ENCODE measurements around the gene LRRC41. TPM values are rescaled to one million over a fixed set of nuclear protein-coding genes. Genes with fewer than 3 reads are reported as not detected.

Gene LRRC41
- total RNA-seq, 1 experiment from 2014 or later, result 133 TPM

- Histone ChIP-seq H3K4me3 (ENCODE audit: insufficient read depth, low read depth, low read length) (no peak overlapping the region), H3K27me3 (ENCODE audit: control insufficient read depth, insufficient read depth, low read length) (no peaks in the 10 kb centered on the region), H3K36me3 (replicated peaks; ENCODE audit: control insufficient read depth, insufficient read depth, low read length) (peaks cover 26% of the 10 kb centered on the region)
- no peak for DNase-seq
These were observed 6.2 kb upstream of the LRRC41 start for GRCh38 chr1:46309401-46310159.

- Histone ChIP-seq H3K27me3 (ENCODE audit: control insufficient read depth, insufficient read depth, low read length) (no peaks in the 10 kb centered on the region), H3K4me3 (ENCODE audit: insufficient read depth, low read depth, low read length) (no peak overlapping the region), H3K36me3 (replicated peaks; ENCODE audit: control insufficient read depth, insufficient read depth, low read length) (peaks cover 14% of the 10 kb centered on the region)
- no peak for DNase-seq
These were observed 2.7 kb upstream of the LRRC41 start for GRCh38 chr1:46306159-46306530.

- Histone ChIP-seq H3K36me3 (replicated peaks; ENCODE audit: control insufficient read depth, insufficient read depth, low read length) (no peaks in the 10 kb centered on the region; the same call in 1 of the 2 replicates), H3K27me3 (ENCODE audit: control insufficient read depth, insufficient read depth, low read length) (no peaks in the 10 kb centered on the region), H3K4me3 (ENCODE audit: insufficient read depth, low read depth, low read length) (peak overlapping the region; percentile 98)
- no peak for DNase-seq
These were observed 483 bp upstream of the LRRC41 start for GRCh38 chr1:46303872-46304326.

GRCh38 chr1:46302641-46303037 lies 777 bp downstream of the LRRC41 start:
- Histone ChIP-seq H3K27me3 (ENCODE audit: control insufficient read depth, insufficient read depth, low read length) (no peaks in the 10 kb centered on the region), H3K36me3 (replicated peaks; ENCODE audit: control insufficient read depth, insufficient read depth, low read length) (peaks cover 1% of the 10 kb centered on the region), H3K4me3 (ENCODE audit: insufficient read depth, low read depth, low read length) (peak overlapping the region; percentile 98)
- no peak for DNase-seq

- peak; percentile 88 for DNase-seq
- peak overlapping the region; percentile 98 for H3K4me3 ChIP-seq (ENCODE audit: insufficient read depth, low read depth, low read length)
- H3K27me3 ChIP-seq (ENCODE audit: control insufficient read depth, insufficient read depth, low read length), result no peaks in the 10 kb centered on the region
- peaks cover 6% of the 10 kb centered on the region for H3K36me3 ChIP-seq (replicated peaks; ENCODE audit: control insufficient read depth, insufficient read depth, low read length)
These were observed 1.4 kb downstream of the LRRC41 start for GRCh38 chr1:46301808-46302640.

GRCh38 chr1:46301406-46301807 lies 2.0 kb downstream of the LRRC41 start:
- peak; percentile 77 for DNase-seq
- Histone ChIP-seq H3K4me3 (ENCODE audit: insufficient read depth, low read depth, low read length) (peak overlapping the region; percentile 98), H3K36me3 (replicated peaks; ENCODE audit: control insufficient read depth, insufficient read depth, low read length) (peaks cover 11% of the 10 kb centered on the region), H3K27me3 (ENCODE audit: control insufficient read depth, insufficient read depth, low read length) (no peaks in the 10 kb centered on the region)

- DNase-seq, result no peak
- H3K27me3 ChIP-seq (ENCODE audit: control insufficient read depth, insufficient read depth, low read length), result no peaks in the 10 kb centered on the region
- peaks cover 12% of the 10 kb centered on the region for H3K36me3 ChIP-seq (replicated peaks; ENCODE audit: control insufficient read depth, insufficient read depth, low read length)
- H3K4me3 ChIP-seq (ENCODE audit: insufficient read depth, low read depth, low read length), result peak overlapping the region; percentile 98
These were observed 2.6 kb downstream of the LRRC41 start for GRCh38 chr1:46300673-46301405.

- H3K4me3 ChIP-seq (ENCODE audit: insufficient read depth, low read depth, low read length), result no peak overlapping the region
- no peaks in the 10 kb centered on the region for H3K27me3 ChIP-seq (ENCODE audit: control insufficient read depth, insufficient read depth, low read length)
- peaks cover 18% of the 10 kb centered on the region for H3K36me3 ChIP-seq (replicated peaks; ENCODE audit: control insufficient read depth, insufficient read depth, low read length)
- DNase-seq, result no peak
These were observed 5.0 kb downstream of the LRRC41 start for GRCh38 chr1:46298387-46298786.

GRCh38 chr1:46295306-46295705 lies 8.1 kb downstream of the LRRC41 start:
- H3K4me3 ChIP-seq (ENCODE audit: insufficient read depth, low read depth, low read length), result no peak overlapping the region
- H3K36me3 ChIP-seq (replicated peaks; ENCODE audit: control insufficient read depth, insufficient read depth, low read length), result peaks cover 18% of the 10 kb centered on the region
- no peak for DNase-seq
- H3K27me3 ChIP-seq (ENCODE audit: control insufficient read depth, insufficient read depth, low read length), result no peaks in the 10 kb centered on the region

GRCh38 chr1:46289976-46290375 lies 13.4 kb downstream of the LRRC41 start:
- H3K27me3 ChIP-seq (ENCODE audit: control insufficient read depth, insufficient read depth, low read length), result no peaks in the 10 kb centered on the region
- H3K36me3 ChIP-seq (replicated peaks; ENCODE audit: control insufficient read depth, insufficient read depth, low read length), result peaks cover 7% of the 10 kb centered on the region
- H3K4me3 ChIP-seq (ENCODE audit: insufficient read depth, low read depth, low read length), result no peak overlapping the region
- no peak for DNase-seq

GRCh38 chr1:46289134-46289494 lies 14.3 kb downstream of the LRRC41 start:
- Histone ChIP-seq H3K27me3 (ENCODE audit: control insufficient read depth, insufficient read depth, low read length) (no peaks in the 10 kb centered on the region), H3K36me3 (replicated peaks; ENCODE audit: control insufficient read depth, insufficient read depth, low read length) (peaks cover 13% of the 10 kb centered on the region), H3K4me3 (ENCODE audit: insufficient read depth, low read depth, low read length) (no peak overlapping the region)
- DNase-seq, result no peak

GRCh38 chr1:46288485-46289133 lies 14.8 kb downstream of the LRRC41 start:
- DNase-seq, result no peak
- Histone ChIP-seq H3K4me3 (ENCODE audit: insufficient read depth, low read depth, low read length) (no peak overlapping the region), H3K36me3 (replicated peaks; ENCODE audit: control insufficient read depth, insufficient read depth, low read length) (peaks cover 16% of the 10 kb centered on the region), H3K27me3 (ENCODE audit: control insufficient read depth, insufficient read depth, low read length) (no peaks in the 10 kb centered on the region)

- Histone ChIP-seq H3K36me3 (replicated peaks; ENCODE audit: control insufficient read depth, insufficient read depth, low read length) (peaks cover 24% of the 10 kb centered on the region), H3K27me3 (ENCODE audit: control insufficient read depth, insufficient read depth, low read length) (no peaks in the 10 kb centered on the region), H3K4me3 (ENCODE audit: insufficient read depth, low read depth, low read length) (no peak overlapping the region)
- peak; percentile 59 for DNase-seq
These were observed 17.5 kb downstream of the LRRC41 start for GRCh38 chr1:46285730-46286477.
